OCI-LY1 (cell line): ENCODE data around the gene SSTR5.

Experiments used
- EZH2 ChIP-seq: fragments of 200-600 bp; sonication (generic), shearing (Covaris generic); IDR thresholded peaks from 2 replicates; pipeline ENCODE4 v1.8.0; 2017; ENCODE audit warnings: borderline replicate concordance, mixed run types, mild to moderate bottlenecking, antibody characterized with exemption, low read length, moderate library complexity, mixed read lengths
- TF ChIP-seq, protein P1 (sequence below): fragments of 200-600 bp; sonication (generic), shearing (Covaris generic); IDR thresholded peaks from 2 replicates; pipeline ENCODE4 v1.5.1; 2017; ENCODE audit warnings: mild to moderate bottlenecking, antibody characterized with exemption, low read length, moderate library complexity, mixed read lengths

DNA sequence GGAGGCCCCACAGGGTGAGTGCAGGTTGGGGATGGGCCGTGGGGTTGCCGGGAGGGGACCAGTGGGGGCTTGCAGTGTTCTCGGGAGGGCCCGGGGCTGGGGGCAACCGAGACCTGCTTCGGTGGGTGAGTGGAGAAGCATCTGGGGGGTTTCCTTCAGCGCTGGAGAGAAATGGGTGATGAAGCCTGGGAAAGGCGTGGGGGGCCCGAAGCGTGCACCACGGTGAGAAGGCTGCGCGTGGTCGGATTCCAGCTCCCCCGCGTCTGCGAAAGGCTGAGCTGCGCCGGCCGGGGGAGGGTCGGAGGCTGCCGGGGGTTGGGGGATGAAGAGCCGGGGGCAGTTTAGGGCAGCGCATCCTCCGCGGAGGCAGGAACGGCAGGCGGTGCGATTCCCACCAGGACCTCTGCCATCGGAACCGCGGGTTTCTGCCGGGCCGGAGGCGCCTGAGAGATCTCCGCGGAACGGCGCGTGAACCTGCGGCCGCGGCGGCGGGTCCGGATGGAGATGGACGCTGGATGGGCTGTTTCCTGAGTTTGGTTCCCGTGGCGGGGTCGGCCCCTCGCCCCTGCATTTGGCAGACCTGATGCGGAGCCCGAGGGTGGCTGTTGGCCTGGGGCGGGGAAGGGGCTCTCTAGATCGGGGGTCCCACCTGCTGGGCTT is 6.9 kb upstream of the SSTR5 start:
- TF ChIP-seq, protein P1, sequence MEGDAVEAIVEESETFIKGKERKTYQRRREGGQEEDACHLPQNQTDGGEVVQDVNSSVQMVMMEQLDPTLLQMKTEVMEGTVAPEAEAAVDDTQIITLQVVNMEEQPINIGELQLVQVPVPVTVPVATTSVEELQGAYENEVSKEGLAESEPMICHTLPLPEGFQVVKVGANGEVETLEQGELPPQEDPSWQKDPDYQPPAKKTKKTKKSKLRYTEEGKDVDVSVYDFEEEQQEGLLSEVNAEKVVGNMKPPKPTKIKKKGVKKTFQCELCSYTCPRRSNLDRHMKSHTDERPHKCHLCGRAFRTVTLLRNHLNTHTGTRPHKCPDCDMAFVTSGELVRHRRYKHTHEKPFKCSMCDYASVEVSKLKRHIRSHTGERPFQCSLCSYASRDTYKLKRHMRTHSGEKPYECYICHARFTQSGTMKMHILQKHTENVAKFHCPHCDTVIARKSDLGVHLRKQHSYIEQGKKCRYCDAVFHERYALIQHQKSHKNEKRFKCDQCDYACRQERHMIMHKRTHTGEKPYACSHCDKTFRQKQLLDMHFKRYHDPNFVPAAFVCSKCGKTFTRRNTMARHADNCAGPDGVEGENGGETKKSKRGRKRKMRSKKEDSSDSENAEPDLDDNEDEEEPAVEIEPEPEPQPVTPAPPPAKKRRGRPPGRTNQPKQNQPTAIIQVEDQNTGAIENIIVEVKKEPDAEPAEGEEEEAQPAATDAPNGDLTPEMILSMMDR, result no peak
- TF ChIP-seq EZH2, result no peak
